ENCODE measurements around the gene BTN2A1.
"Not testable (repeated sequence)": the region's sequence is repeated elsewhere in the genome, so short reads cannot be mapped to it uniquely, and the experiment has no call there.

Gene BTN2A1

DNA sequence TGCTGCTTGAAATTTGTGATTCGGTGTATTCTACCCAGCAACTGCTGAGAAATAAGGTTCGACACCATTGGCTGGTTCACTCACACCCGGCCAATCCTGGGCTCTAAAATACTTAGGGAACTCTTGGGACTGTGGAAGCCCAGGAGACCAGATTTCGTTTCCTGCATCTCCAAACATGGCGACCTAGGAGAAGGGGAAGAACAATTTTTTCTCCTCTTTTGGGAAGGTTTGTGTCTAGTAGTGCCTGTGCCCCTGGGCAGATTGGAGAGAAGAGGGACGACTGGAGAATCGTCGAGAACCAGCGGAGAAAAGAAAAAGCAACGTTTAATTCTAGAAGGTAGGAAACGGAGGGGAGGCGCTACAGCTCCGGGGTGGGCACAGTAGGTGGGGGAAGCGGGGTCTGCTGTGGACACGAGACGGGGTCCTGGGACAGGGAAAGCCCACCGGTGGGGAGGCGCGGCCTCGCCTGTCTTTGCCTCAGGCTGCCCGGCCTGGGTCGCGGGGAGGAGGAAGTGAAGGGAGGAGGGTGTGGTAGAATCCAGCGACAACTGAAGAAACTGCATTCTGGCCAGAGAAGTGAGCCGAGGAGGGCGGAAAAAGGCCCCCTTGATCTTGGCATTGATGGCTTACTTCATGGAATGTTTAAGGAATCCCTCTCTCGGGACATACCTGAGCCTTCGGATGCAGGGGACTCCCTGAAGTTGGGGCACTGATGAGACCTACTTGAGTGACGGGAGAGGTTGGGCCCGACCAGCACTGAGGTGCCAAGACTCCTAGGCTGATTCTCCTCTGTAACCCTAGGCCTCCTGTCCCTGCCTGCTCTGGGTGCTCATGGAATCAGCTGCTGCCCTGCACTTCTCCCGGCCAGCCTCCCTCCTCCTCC is at the start of gene BTN2A1:
BTN2A1 (plus strand) TSS at position 150 of the 883 bp plus-strand sequence; CDS start at position 832, 682 bp downstream.
- DNase-seq (ENCODE audit: low spot score), result peak; percentile 86

DNA sequence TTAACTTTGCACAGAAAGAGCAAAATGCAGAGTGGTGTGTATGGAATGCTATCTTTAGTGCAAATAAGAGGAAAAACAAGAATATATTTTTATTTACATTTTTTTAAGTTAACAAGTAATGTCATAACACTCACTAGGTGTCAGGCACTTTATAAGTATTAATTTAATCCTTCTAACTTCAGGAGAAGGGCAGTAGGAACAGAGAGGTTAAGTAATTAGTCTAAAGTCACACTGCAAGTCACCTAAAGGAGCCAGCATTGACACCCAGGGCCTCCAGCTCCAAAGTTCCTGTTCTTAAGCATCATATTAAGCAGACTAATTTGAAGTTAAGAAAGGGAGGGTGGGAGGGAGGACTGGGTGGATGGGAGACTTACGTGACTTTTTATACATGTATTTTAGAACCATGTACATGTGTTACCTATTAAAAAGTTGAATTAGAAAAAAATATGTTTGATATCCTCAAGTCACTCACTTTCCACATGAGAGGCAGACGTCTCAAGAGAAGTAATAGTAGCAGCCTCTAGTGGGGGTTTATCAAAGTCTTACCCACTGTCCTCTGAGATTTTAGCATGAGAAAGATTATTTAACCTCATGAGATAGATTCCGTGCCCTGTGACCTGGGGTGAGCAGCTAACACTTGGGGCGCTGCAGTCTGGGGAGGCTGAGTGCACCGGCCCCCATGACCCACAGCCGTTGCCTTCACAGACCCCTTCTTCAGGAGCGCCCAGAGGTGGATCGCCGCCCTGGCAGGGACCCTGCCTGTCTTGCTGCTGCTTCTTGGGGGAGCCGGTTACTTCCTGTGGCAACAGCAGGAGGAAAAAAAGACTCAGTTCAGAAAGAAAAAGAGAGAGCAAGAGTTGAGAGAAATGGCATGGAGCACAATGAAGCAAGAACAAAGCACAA is 48.7 kb upstream of the BTN2A1 start:
- no peak for DNase-seq (ENCODE audit: low spot score)

DNA sequence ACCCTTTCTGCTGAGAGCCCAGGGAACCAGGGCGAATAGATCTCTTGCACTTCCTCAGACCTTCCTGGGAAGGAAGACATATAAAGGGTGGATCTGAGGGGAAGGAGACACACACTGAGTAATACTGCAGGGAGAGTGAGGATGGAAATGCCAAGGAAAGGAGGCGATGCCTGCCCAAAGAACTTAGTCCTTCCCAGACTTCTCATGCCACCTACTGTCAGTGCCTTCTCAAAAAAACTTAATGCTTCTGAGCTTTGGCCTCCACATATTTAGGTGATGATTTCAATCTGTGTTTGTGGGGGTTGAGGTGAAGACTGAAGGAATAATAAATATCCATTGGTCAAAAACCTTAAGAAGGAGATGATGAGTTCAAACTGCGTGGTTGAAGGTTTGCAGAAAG is 46.0 kb upstream of the BTN2A1 start:
- no peak for DNase-seq (ENCODE audit: low spot score)

DNA sequence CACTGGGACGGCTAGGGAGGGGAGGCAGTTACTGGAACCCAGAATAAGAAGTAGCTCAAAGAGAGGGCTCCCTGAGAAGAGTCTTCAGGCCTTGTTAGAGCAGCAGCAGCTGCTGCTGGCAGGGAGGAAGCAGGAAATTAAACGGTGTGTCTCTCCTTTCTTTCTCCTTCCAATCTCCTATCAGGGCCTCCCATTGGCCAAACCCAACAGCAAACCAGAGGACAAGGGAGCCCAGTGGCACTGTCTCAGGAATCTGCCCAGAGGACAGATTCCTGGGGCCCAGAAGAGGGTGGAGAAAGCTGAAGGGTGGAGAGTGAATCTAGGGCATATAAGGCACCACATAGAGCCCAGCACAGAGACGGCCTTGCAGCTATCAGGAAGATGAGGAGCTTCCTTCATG is 45.5 kb upstream of the BTN2A1 start:
- DNase-seq (ENCODE audit: low spot score), result no peak

DNA sequence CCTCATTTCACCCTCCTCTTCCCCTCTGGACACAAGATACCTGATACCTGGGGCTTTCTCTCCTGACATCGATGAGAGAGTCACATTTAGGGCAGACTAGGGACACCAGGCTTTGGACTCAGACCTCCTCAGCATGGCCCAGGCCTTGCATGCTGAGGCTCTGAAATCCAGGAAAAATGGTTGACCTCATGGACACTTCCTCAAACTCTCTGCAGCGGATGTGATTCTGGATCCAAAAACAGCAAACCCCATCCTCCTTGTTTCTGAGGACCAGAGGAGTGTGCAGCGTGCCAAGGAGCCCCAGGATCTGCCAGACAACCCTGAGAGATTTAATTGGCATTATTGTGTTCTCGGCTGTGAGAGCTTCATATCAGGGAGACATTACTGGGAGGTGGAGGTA is 44.8 kb upstream of the BTN2A1 start:
- DNase-seq (ENCODE audit: low spot score), result no peak

DNA sequence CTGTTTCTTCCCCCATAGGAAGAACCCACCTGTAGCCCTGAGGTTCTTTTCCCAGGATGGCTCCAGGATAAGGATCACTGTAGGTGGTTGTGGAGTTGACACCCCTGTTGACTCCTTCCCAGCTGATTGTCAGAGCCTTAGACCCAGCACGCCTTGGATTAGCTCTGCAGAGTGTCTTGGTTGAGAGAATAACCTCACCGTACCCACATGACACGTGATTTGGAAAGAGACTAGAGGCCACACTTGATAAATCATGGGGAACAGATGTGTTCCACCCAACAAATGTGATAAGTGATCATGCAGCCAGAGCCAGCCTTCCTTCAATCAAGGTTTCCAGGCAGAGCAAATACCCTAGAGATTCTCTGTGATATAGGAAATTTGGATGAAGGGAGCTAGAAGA is 43.5 kb upstream of the BTN2A1 start:
- no peak for DNase-seq (ENCODE audit: low spot score)

DNA sequence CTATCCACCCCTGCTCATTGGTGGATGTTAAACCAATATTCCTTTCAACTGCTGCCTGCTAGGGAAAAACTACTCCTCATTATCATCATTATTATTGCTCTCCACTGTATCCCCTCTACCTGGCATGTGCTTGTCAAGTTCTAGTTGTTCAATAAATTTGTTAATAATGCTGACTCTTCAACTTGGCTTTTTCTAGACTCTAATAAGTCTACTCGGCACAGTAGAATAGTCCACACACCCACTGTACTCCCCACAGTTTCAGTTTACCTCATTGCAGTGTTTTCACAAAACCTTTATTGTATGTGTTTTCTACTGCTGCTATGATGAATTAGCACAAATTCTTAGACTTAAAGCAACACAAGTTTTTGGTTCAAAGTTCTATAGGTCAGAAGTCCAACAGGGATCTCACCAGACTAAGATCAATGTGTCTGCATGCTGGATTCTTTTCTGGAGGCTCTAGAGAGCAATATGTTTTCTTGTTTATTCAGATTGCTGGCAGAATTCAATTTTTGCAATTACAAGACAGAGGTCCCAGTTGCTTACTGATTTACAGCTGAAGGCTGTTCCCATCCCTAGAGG is 42.6 kb upstream of the BTN2A1 start:
- no peak for DNase-seq (ENCODE audit: low spot score)

DNA sequence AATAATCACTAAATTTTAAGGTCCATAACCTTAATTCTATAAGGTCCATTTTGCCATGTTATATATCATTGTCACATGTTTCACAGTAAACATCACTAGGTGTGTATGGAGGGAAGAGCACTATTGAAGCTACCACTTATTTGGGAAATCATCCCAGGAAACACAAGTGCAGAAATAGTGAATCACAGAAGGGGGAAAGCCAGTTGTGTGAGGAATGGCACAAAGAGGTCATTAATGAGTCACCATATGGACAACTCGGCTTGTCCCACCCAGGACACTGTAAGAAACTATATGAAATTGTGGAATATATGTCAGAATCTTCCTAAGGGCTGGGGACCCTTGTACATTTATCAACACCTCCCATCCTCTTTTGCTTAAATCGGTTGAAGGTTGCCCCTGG is 42.0 kb upstream of the BTN2A1 start:
- no peak for DNase-seq (ENCODE audit: low spot score)

DNA sequence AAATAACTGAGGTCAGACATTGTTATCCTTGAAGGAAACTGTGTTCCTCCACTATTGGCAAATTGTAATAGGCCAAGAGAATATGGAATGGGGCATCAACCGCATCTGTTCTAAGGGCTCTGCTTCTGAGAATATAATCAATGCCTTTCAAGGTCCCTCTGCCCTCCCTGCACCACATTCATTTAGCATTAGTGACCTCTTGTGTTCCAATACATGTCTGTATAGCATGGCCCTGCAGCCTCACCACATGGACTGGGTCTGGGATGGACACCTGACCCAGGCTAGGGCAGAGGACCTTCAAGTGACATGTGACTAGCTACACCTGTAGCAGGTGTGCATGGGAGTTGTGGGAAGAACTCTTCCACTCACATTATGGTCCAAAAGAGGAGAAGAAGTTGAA is 41.5 kb upstream of the BTN2A1 start:
- no peak for DNase-seq (ENCODE audit: low spot score)

DNA sequence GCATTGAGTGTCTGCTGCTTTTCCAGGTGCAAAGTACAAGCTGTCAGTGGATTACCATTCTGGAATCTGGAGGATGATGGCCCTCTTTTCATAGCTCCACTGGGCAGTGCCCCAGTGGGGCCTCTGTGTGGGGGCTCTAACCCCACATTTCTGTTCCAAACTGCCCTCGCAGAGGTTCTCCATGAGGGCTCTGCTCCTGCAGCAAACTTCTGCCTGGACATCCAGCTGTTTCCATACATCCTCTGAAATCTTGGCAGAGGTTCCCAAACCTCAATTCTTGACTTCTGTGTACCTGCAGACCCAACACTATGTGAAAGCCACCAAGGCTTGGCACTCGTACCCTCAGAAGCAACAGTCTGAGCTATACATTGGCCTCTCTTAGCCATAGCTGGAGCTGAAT is 39.7 kb upstream of the BTN2A1 start:
- not testable (repeated sequence) for DNase-seq (ENCODE audit: low spot score)

DNA sequence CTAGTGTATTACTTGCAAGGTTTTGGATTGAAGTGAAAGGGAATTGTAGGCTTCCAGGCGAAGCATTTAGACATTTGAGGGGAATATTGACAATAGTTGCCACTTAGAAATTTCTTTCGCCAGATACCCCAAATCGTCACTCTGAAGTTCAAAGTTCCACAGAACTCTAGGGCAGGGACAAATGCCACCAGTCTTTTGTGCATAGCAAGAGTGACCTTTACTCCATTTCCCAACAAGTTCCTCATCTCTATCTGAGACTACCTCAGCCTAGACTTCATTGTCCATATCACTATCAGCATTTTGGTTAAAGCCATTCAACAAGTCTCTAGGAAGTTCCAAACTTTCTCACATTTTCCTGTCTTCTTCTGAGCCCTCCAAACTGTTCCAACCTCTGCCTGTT is 39.0 kb upstream of the BTN2A1 start:
- DNase-seq (ENCODE audit: low spot score), result not testable (repeated sequence)

DNA sequence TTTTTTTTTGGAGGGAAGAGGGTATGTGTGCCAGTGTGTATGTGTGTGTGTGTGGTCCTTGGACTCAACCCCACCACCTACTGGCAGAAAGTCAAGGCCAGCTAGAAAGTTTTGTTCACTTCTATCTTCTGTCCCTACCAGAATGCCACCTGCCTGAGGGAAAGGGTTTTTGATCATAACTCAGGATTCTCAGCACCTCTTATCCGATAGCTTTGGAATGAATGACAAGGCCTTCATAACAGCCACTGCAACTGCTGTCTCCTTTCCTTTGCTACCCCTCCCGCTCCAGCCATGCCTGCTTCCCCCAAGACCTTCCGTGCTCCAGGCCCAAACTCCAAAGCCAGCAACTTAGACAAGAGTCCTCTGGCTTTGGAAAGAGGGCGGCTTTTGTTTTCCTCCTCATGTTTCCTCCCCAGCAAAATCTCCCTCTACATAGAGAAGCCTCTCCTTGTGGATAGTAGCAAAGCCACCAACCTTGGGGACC is 37.0 kb upstream of the BTN2A1 start:
- peak; percentile 51 for DNase-seq (ENCODE audit: low spot score)

DNA sequence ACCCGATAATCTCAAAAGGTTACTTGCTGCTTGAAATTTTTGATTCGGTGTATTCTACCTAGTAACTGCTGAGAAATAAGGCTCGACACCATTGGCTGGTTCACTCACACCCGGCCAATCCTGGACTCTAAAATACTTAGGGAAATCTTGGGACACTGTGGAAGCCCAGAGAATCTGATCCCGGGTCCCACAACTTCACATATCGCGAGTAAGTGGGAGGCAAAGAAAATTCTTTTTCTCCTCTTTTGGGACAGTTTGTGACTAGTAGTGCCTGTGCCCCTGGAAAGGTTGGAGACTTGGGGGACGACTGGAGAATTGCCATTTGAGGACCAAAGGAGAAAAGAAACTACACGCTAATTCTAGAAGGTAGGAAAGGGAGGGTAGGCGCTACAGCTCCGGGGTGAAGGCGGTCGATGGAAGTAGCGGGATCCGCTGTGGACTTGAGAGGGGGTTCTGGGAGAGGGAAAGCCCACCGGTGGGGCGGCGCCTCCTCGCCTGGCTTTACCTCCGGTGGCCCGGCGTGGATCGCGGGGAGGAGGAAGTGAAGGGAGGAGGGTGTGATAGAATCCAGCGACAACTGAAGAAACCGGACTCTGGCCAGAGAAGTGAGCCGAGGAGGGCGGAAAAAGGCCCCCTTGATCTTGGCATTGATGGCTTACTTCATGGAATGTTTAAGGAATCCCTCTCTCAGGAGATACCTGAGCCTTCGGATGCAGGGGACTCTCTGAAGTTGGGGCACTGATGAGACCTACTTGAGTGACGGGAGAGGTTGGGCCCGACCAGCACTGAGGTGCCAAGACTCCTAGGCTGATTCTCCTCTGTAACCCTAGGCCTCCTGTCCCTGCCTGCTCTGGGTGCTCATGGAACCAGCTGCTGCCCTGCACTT is 36.3 kb upstream of the BTN2A1 start:
- DNase-seq (ENCODE audit: low spot score), result peak; percentile 87

DNA sequence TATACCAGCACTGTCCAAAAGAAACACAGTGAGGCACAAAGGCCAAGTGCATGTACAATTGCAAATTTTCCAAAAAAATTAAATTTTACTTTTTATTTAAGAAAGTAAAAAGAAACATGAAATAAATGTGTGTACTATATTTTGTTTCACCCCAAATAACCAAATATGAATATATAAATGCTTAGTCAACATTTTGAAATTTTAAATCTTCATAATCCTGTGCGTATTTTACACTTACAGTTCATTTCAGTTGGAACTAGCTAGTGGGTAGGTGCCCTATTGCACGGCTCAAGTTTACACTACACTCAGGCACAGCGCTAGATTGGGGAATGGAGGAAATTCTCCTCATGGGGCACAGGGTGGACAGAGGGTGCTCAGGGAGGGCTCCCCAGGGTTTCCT is 35.4 kb upstream of the BTN2A1 start:
- DNase-seq (ENCODE audit: low spot score), result no peak

DNA sequence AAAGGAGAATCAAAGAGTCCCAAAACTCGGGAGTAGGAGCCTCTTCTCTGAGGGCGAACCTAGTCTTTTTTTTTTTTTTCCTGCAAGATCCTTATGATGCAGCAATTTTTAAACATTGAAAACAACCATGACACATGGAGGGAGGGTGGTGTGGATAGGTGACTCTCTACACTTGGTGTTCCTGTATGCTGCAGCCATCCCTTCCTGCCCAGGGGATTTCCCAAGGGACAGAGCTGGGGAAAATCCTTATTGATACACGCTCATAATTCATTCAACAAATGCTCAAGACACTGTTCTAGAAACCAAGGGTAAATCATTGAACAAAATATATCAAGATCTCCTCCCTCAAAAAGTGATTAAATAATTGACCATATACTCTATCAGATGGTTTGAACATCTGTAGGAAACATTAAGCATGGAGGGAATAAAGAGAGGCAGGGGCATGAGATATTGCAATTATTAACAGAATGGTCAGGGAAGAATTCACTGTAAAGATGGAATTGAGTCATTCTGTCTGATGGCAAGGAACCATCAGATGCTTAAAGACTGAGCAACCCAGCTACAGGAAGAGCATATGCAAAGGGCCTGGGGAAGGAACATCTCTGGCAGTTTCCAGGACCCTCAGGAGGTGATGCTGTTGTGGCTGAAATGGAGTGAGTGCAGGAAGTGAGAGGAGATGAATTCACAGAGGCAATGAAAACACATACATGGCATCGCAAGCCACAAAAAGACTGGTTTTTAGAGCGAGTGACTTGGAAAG is 30.9 kb upstream of the BTN2A1 start:
- no peak for DNase-seq (ENCODE audit: low spot score)

DNA sequence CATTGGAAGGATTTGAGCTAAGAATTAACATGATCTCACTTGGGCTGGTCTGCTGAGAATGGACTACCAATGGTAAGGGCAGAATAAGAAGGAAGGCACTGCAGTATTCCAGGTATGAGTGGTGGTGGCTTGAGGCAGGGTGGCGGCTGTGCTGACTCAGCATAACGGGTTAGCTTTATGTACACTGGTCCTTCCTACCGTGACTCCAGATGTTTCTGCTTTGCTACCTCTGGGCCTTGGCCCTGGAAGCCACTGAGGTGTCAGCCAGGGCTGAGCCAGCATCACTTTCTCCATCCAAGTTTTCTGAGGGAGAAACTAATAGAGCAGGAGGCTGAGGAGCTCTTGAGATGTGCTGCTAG is 30.3 kb upstream of the BTN2A1 start:
- no peak for DNase-seq (ENCODE audit: low spot score)

DNA sequence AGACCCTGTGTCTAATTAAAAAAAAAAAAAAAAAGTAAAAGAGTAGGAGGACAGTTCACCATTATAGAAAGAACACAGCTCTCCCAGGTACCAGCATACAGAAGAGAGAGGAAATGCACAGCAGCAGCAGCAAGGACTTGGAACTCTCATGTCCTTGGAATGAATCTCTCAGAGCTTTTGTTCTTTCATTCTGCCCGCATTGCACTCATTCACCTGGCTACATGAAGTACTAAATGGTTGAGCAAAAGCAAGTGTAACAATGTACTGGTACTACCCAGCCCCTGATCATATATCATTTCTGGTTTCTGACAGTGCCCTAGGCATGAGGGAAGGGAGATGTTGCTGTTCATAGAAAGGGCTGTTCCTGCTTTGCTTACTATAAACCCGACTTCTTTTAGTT is 29.5 kb upstream of the BTN2A1 start:
- no peak for DNase-seq (ENCODE audit: low spot score)

DNA sequence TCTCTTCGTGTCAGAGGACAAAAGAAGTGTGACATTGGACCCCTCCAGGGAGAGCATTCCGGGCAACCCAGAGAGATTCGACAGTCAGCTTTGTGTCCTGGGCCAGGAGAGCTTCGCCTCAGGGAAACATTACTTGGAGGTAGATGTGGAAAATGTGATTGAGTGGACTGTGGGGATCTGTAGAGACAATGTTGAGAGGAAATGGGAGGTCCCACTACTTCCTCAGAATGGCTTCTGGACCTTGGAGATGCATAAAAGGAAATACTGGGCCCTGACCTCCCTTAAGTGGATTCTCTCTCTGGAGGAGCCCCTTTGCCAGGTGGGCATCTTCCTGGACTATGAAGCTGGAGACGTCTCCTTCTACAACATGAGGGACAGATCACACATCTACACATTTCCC is 27.0 kb upstream of the BTN2A1 start:
- no peak for DNase-seq (ENCODE audit: low spot score)

DNA sequence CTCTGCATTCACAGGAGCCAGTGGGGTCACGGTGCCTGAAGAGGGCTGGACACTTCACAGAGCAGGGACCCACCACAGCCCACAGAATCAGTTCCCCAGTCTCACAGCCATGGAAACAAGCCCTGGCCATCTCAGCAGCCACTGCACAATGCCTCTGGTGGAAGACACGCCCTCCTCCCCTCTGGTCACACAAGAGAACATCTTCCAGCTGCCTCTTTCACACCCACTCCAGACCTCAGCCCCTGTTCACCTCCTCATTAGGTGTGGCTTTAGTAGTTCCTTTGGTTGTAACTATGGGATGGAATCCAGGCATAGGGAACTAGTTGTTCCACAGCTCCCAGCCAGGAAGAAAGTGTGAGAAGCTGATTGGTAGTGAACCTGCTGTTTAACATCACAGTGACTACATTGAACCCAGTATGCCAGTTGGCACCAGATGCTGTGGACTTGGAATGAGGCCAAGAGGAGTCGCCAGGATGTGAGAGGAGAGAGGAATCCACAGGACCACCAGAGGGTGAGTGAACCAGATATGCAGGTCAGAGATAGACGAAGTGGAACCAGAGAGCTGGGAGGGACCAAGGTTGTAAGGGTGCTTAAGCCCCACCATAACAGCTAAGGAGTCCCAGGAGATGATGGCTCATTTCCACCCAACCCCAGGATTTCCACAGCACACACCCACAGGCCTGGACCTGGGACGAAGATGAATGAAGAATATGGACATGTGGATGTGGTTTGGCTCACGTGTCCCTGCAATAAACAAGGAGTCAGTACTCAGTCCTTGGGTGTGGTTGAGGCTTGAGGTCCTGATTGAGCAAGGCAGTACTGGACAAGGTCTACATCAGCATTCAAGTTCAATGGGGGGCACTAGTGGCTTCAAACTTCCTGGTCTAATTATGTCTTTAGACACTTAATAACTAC is 26.2 kb upstream of the BTN2A1 start:
- no peak for DNase-seq (ENCODE audit: low spot score)

Measured in D341Med (cell line).